ENCODE data around the gene GRB10. TPM values are rescaled to one million over a fixed set of nuclear protein-coding genes. Genes with fewer than 3 reads are reported as not detected.

Gene GRB10
- total RNA-seq, 4 donors from 2014 or later: 40.4 to 88.6 (median 61.1) TPM

GRCh38 chr7:50814166-50814565 lies 31.5 kb upstream of the GRB10 start:
- Histone ChIP-seq H3K9me3 (no peaks in the 10 kb centered on the region), H3K27me3 (no peaks in the 10 kb centered on the region), H3K4me3 (no peak overlapping the region), H3K27ac (no peak overlapping the region), H3K36me3 (no peaks in the 10 kb centered on the region), H3K4me1 (peaks cover 0 to 7% of the 10 kb centered on the region in 2 donors)
- in situ Hi-C loops (cut with MboI; ENCODE audit: low sequenced_read_pairs in 4 of 4) (no loop called here), intact Hi-C loops (cut with DNase I; ENCODE audit: low total_unique reads) (no loop called here)
- ATAC-seq (no peak), DNase-seq (no peak)
- TF ChIP-seq CTCF (IDR thresholded peaks at IDR 0.05 in 4 of 5, conservative IDR thresholded peaks at IDR 0.05 in 1 of 5): no peak
- TF ChIP-seq POLR2A (IDR thresholded peaks at IDR 0.05): no peak

- H3K4me3 ChIP-seq: no peak overlapping the region
- no peaks in the 10 kb centered on the region for H3K36me3 ChIP-seq
- peak; percentile 36 to 49 for ATAC-seq
- in situ Hi-C loops (cut with MboI; ENCODE audit: low sequenced_read_pairs in 4 of 4) (no loop called here), intact Hi-C loops (cut with DNase I; ENCODE audit: low total_unique reads) (no loop called here)
- H3K4me1 ChIP-seq: peaks cover 0 to 7% of the 10 kb centered on the region in 2 donors
- H3K9me3 ChIP-seq: no peaks in the 10 kb centered on the region
- DNase-seq: peak in 1 of 2 donors; percentile 29
- TF ChIP-seq POLR2A (IDR thresholded peaks at IDR 0.05) (no peak), CTCF (IDR thresholded peaks at IDR 0.05 in 4 of 5, conservative IDR thresholded peaks at IDR 0.05 in 1 of 5) (no peak)
- H3K27ac ChIP-seq: no peak overlapping the region
- H3K27me3 ChIP-seq: no peaks in the 10 kb centered on the region
Observed at GRCh38 chr7:50812841-50813475, 30.3 kb upstream of the GRB10 start.

- H3K36me3 ChIP-seq: no peaks in the 10 kb centered on the region
- no peaks in the 10 kb centered on the region for H3K27me3 ChIP-seq
- in situ Hi-C loops (cut with MboI; ENCODE audit: low sequenced_read_pairs in 4 of 4): no loop called here
- H3K27ac ChIP-seq: no peak overlapping the region
- no peak for DNase-seq
- TF ChIP-seq CTCF (IDR thresholded peaks at IDR 0.05 in 4 of 5, conservative IDR thresholded peaks at IDR 0.05 in 1 of 5) (no peak), POLR2A (IDR thresholded peaks at IDR 0.05) (no peak)
- H3K4me1 ChIP-seq: peaks cover 0 to 7% of the 10 kb centered on the region in 2 donors
- H3K9me3 ChIP-seq: no peaks in the 10 kb centered on the region
- intact Hi-C loops (cut with DNase I; ENCODE audit: low total_unique reads): no loop called here
- ATAC-seq: no peak
- no peak overlapping the region for H3K4me3 ChIP-seq
Observed at GRCh38 chr7:50812094-50812493, 29.4 kb upstream of the GRB10 start.

- peaks cover 0 to 7% of the 10 kb centered on the region in 2 donors for H3K4me1 ChIP-seq
- H3K9me3 ChIP-seq: no peaks in the 10 kb centered on the region
- no peak for ATAC-seq
- in situ Hi-C loops (cut with MboI; ENCODE audit: low sequenced_read_pairs in 4 of 4): no loop called here
- intact Hi-C loops (cut with DNase I; ENCODE audit: low total_unique reads): no loop called here
- H3K4me3 ChIP-seq: no peak overlapping the region
- DNase-seq: no peak
- no peaks in the 10 kb centered on the region for H3K27me3 ChIP-seq
- H3K36me3 ChIP-seq: no peaks in the 10 kb centered on the region
- no peak overlapping the region for H3K27ac ChIP-seq
- TF ChIP-seq CTCF (IDR thresholded peaks at IDR 0.05 in 4 of 5, conservative IDR thresholded peaks at IDR 0.05 in 1 of 5) (no peak), POLR2A (IDR thresholded peaks at IDR 0.05) (no peak)
Observed at GRCh38 chr7:50808282-50808888, 25.7 kb upstream of the GRB10 start.
